ENCODE data around the gene IFITM1.

GRCh38 chr11:272931-273198 is 41.0 kb upstream of the IFITM1 start:
- TF ChIP-seq CTCF (IDR thresholded peaks at IDR 0.05) (no peak), EP300 (IDR thresholded peaks at IDR 0.05) (no peak), POLR2A (IDR thresholded peaks at IDR 0.05) (no peak), POLR2AphosphoS5 (IDR thresholded peaks at IDR 0.05) (no peak)
